GM21360 (cell line): ENCODE measurements around the gene TMED8.
"Not testable (repeated sequence)": the region's sequence is repeated elsewhere in the genome, so short reads cannot be mapped to it uniquely, and the experiment has no call there.

Experiments used
- ATAC-seq: cut with Tn5 transposase; IDR thresholded peaks from one replicate; pipeline ENCODE4 v1.9.1; 2021; ENCODE audit warnings: mild to moderate bottlenecking, moderate library complexity; ENCODE audit not compliant: unreplicated experiment

The TMED8 gene

GRCh38 chr14:77369285-77369684 lies 7.6 kb downstream of the TMED8 start:
- no peak for ATAC-seq

- ATAC-seq, result no peak
These were observed 12.7 kb downstream of the TMED8 start for GRCh38 chr14:77364146-77364545.

- no peak for ATAC-seq
These were observed 17.3 kb downstream of the TMED8 start for GRCh38 chr14:77359626-77360025.

GRCh38 chr14:77356899-77357298 lies 20.0 kb downstream of the TMED8 start:
- no peak for ATAC-seq

GRCh38 chr14:77355811-77356210 lies 21.1 kb downstream of the TMED8 start:
- no peak for ATAC-seq

GRCh38 chr14:77353469-77354141 lies 23.3 kb downstream of the TMED8 start:
- ATAC-seq, result no peak

GRCh38 chr14:77347751-77348150 lies 29.1 kb downstream of the TMED8 start:
- no peak for ATAC-seq

- ATAC-seq, result no peak
These were observed 30.4 kb downstream of the TMED8 start for GRCh38 chr14:77346495-77346894.

GRCh38 chr14:77344377-77344996 lies 32.4 kb downstream of the TMED8 start:
- ATAC-seq, result no peak

GRCh38 chr14:77343662-77344061 lies 33.2 kb downstream of the TMED8 start:
- no peak for ATAC-seq

- no peak for ATAC-seq
These were observed 34.0 kb downstream of the TMED8 start for GRCh38 chr14:77342726-77343397.

- ATAC-seq, result no peak
These were observed 36.5 kb downstream of the TMED8 start for GRCh38 chr14:77340389-77340788.

- ATAC-seq, result no peak
These were observed 37.5 kb downstream of the TMED8 start for GRCh38 chr14:77339407-77339806.

- ATAC-seq, result no peak
These were observed 38.6 kb downstream of the TMED8 start for GRCh38 chr14:77338302-77338701.

GRCh38 chr14:77337880-77338279 lies 39.0 kb downstream of the TMED8 start:
- no peak for ATAC-seq

- ATAC-seq, result not testable (repeated sequence)
These were observed 39.6 kb downstream of the TMED8 start for GRCh38 chr14:77337255-77337654.

- ATAC-seq, result no peak
These were observed 41.3 kb downstream of the TMED8 start for GRCh38 chr14:77335576-77335975.

- no peak for ATAC-seq
These were observed 47.0 kb downstream of the TMED8 start for GRCh38 chr14:77329872-77330271.

GRCh38 chr14:77327111-77327510 lies 49.8 kb downstream of the TMED8 start:
- ATAC-seq, result no peak

GRCh38 chr14:77325746-77326094 lies 51.2 kb downstream of the TMED8 start:
- no peak for ATAC-seq

- ATAC-seq, result no peak
These were observed 51.8 kb downstream of the TMED8 start for GRCh38 chr14:77324816-77325745.
